Immature natural killer cell (primary cell): Measurements from ENCODE around the gene LYSMD2. TPM values are rescaled to one million over a fixed set of nuclear protein-coding genes. Genes with fewer than 3 reads are reported as not detected.

Experiments used
- DNase-seq, 3 donors: peaks; one replicate each; pipeline ENCODE4 v3.0.0; 2022; ENCODE audit warnings: mixed read lengths in 1 of 3
- H3K27ac Mint-ChIP-seq, 6 donors: one replicate each; pipeline ENCODE4 v1.8.0; 2020; ENCODE audit warnings: mixed read lengths in 6 of 6, mild to moderate bottlenecking in 5 of 6, inconsistent platforms in 4 of 6, moderate library complexity in 3 of 6
- H3K27me3 Mint-ChIP-seq, 3 donors: one replicate each; pipeline ENCODE4 v1.8.0; 2020 to 2021; ENCODE audit warnings: low read depth in 3 of 3, mild to moderate bottlenecking in 3 of 3, mixed read lengths in 3 of 3, moderate library complexity in 3 of 3, inconsistent platforms in 1 of 3
- H3K36me3 Mint-ChIP-seq, 3 donors: one replicate each; pipeline ENCODE4 v1.8.0; 2020; ENCODE audit warnings: mixed read lengths in 3 of 3, inconsistent platforms in 2 of 3, mild to moderate bottlenecking in 2 of 3
- H3K4me1 Mint-ChIP-seq, 2 donors: one replicate each; pipeline ENCODE4 v1.8.0; 2020; ENCODE audit warnings: inconsistent platforms in 2 of 2, mild to moderate bottlenecking in 2 of 2, mixed read lengths in 2 of 2, moderate library complexity in 1 of 2
- H3K4me3 Mint-ChIP-seq, 5 donors: one replicate each; pipeline ENCODE4 v1.8.0; 2020; ENCODE audit warnings: mild to moderate bottlenecking in 5 of 5, mixed read lengths in 5 of 5, inconsistent platforms in 3 of 5, moderate library complexity in 3 of 5
- H3K9me3 Mint-ChIP-seq, 6 donors: one replicate each; pipeline ENCODE4 v1.8.0; 2020; ENCODE audit warnings: mild to moderate bottlenecking in 6 of 6, mixed read lengths in 6 of 6, inconsistent platforms in 4 of 6, moderate library complexity in 3 of 6
- polyA plus RNA-seq, 3 donors: library from polyadenylated mRNA; unstranded; fragments of 300-500 nt; fragmentation: Illumina TruSeq; gene quantifications; one replicate each; pipeline ENCODE4 v1.2.3, GENCODE V29; 2021

The LYSMD2 gene
- polyA plus RNA-seq, 3 donors from 2014 or later = 24.9 to 36.2 (median 33.6) TPM

DNA sequence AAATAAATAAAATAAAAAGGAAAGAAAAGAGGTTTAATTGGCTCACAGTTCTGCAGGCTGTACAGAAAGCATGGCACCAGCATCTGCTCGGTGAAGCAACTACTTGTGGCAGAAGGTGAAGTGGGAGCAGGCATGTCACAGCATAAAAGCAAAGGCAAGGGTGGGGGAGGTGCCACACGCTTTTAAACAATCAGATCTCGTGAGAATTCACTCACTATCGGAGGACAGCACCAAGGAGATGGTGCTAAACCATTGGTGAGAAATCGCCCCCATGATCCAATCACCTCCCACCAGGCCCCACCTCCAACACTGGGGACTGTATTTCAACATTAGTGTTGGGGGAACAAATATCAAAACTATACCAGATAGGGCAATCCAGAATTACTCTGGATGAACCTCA, 40.9 kb downstream of the LYSMD2 start:
- H3K27ac Mint-ChIP-seq = no peak overlapping the region
- DNase-seq = no peak
- no peak overlapping the region for H3K4me3 Mint-ChIP-seq
- H3K36me3 Mint-ChIP-seq = no peaks in the 10 kb centered on the region
- no peaks in the 10 kb centered on the region for H3K9me3 Mint-ChIP-seq
- no peaks in the 10 kb centered on the region for H3K4me1 Mint-ChIP-seq
- H3K27me3 Mint-ChIP-seq = peaks cover 1 to 11% (median 2%) of the 10 kb centered on the region in 3 donors

GRCh38 chr15:51692154-51692553, 45.3 kb downstream of the LYSMD2 start:
- Mint-ChIP-seq H3K9me3 (no peaks in the 10 kb centered on the region), H3K4me3 (no peak overlapping the region), H3K36me3 (no peaks in the 10 kb centered on the region)

GRCh38 chr15:51688863-51689262, 48.6 kb downstream of the LYSMD2 start:
- Mint-ChIP-seq H3K27ac (no peak overlapping the region), H3K4me1 (no peaks in the 10 kb centered on the region), H3K36me3 (no peaks in the 10 kb centered on the region), H3K27me3 (peaks cover 9 to 21% (median 9%) of the 10 kb centered on the region in 3 donors), H3K4me3 (no peak overlapping the region), H3K9me3 (peaks cover 0 to 1% (median 0%) of the 10 kb centered on the region in 6 donors)
- DNase-seq = no peak

More at GRCh38 chr15:51692154-51692553, 45.3 kb downstream of the LYSMD2 start:
- H3K27me3 Mint-ChIP-seq = peaks cover 3 to 17% (median 6%) of the 10 kb centered on the region in 3 donors
- DNase-seq = no peak
- no peak overlapping the region for H3K27ac Mint-ChIP-seq
- no peaks in the 10 kb centered on the region for H3K4me1 Mint-ChIP-seq

- Mint-ChIP-seq H3K27me3 (peaks cover 10 to 21% (median 11%) of the 10 kb centered on the region in 3 donors), H3K27ac (no peak overlapping the region), H3K4me3 (no peak overlapping the region), H3K9me3 (peaks cover 0 to 1% (median 0%) of the 10 kb centered on the region in 6 donors), H3K36me3 (no peaks in the 10 kb centered on the region), H3K4me1 (no peaks in the 10 kb centered on the region)
- no peak for DNase-seq
These were observed 49.9 kb downstream of the LYSMD2 start for GRCh38 chr15:51687565-51687964.

DNA sequence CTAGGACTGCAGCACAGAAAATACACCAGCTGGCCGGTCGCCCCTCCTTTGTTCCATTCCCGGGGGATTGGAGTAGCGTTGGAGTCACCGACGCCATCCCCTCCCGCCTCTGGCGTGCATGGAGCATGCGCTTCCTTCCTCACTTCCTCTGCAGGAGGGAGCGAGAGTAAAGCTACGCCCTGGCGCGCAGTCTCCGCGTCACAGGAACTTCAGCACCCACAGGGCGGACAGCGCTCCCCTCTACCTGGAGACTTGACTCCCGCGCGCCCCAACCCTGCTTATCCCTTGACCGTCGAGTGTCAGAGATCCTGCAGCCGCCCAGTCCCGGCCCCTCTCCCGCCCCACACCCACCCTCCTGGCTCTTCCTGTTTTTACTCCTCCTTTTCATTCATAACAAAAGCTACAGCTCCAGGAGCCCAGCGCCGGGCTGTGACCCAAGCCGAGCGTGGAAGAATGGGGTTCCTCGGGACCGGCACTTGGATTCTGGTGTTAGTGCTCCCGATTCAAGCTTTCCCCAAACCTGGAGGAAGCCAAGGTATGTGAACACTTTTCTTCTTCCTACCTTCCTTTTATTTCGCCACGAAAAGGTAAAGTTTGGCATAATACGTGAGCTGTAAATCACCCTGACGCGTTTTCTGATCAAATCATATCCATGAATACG, 56.0 kb downstream of the LYSMD2 start, which contains the start of gene SCG3:
TSS of gene SCG3 (plus strand) at position 201 of the 661 bp plus-strand sequence. CDS start at position 454, 253 bp downstream.
- peak within 1 kb of the TSS in 1 of 5 donors; percentile 12 for H3K4me3 Mint-ChIP-seq

DNA sequence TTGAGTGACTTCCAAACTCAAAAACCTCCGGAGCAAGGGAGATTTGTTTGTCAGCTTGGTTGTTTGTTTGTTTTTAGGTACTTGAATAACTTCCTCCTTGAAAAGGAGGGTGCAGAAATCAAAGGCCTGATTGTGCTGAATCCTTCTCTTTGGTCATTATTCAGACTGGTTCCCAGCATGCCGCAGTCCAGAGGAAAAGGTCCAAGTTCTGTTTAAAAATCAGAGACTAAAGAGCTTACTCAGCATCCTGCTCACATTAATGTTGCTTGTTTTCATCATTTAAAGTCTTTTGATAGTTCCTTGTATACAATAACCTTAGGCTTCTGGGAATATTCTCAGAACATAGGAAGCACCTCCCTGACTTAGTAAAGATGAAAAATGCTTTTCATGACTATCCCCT, 57.1 kb downstream of the LYSMD2 start:
- Mint-ChIP-seq H3K27ac (no peak overlapping the region), H3K27me3 (peaks cover 12 to 16% (median 14%) of the 10 kb centered on the region in 3 donors), H3K9me3 (peaks cover 0 to 4% (median 0%) of the 10 kb centered on the region in 6 donors), H3K36me3 (no peaks in the 10 kb centered on the region), H3K4me1 (peaks cover 0 to 2% of the 10 kb centered on the region in 2 donors), H3K4me3 (no peak overlapping the region)
- DNase-seq = no peak

More for the DNA sequence above, 56.0 kb downstream of the LYSMD2 start, which contains the start of gene SCG3:
- peaks cover 12 to 19% (median 14%) of the 10 kb centered on the region in 3 donors for H3K27me3 Mint-ChIP-seq
- H3K36me3 Mint-ChIP-seq = no peaks in the 10 kb centered on the region
- peaks cover 0 to 2% of the 10 kb centered on the region in 2 donors for H3K4me1 Mint-ChIP-seq
- peak; percentile 23 to 26 (median 24) for DNase-seq
- peaks cover 0 to 4% (median 0%) of the 10 kb centered on the region in 6 donors for H3K9me3 Mint-ChIP-seq
- H3K27ac Mint-ChIP-seq = no peak within 1 kb of the TSS

- Mint-ChIP-seq H3K4me3 (no peak overlapping the region), H3K4me1 (peaks cover 0 to 2% of the 10 kb centered on the region in 2 donors), H3K9me3 (peaks cover 0 to 2% (median 0%) of the 10 kb centered on the region in 6 donors), H3K36me3 (no peaks in the 10 kb centered on the region), H3K27ac (no peak overlapping the region), H3K27me3 (peaks cover 10 to 12% (median 11%) of the 10 kb centered on the region in 3 donors)
- DNase-seq = no peak
These were observed 59.4 kb downstream of the LYSMD2 start for GRCh38 chr15:51678096-51678495.

GRCh38 chr15:51677452-51677851, 60.0 kb downstream of the LYSMD2 start:
- Mint-ChIP-seq H3K27ac (no peak overlapping the region), H3K9me3 (peaks cover 0 to 2% (median 0%) of the 10 kb centered on the region in 6 donors), H3K4me3 (no peak overlapping the region), H3K36me3 (no peaks in the 10 kb centered on the region), H3K4me1 (peaks cover 0 to 2% of the 10 kb centered on the region in 2 donors), H3K27me3 (peaks cover 9 to 12% (median 11%) of the 10 kb centered on the region in 3 donors)
- DNase-seq = no peak

GRCh38 chr15:51677021-51677420, 60.4 kb downstream of the LYSMD2 start:
- H3K9me3 Mint-ChIP-seq = peaks cover 0 to 2% (median 0%) of the 10 kb centered on the region in 6 donors
- peaks cover 0 to 2% of the 10 kb centered on the region in 2 donors for H3K4me1 Mint-ChIP-seq
- no peaks in the 10 kb centered on the region for H3K36me3 Mint-ChIP-seq
- no peak overlapping the region for H3K27ac Mint-ChIP-seq
- H3K4me3 Mint-ChIP-seq = no peak overlapping the region
- peaks cover 8 to 12% (median 10%) of the 10 kb centered on the region in 3 donors for H3K27me3 Mint-ChIP-seq
- DNase-seq = no peak

GRCh38 chr15:51675234-51675633, 62.2 kb downstream of the LYSMD2 start:
- Mint-ChIP-seq H3K9me3 (peaks cover 0 to 2% (median 0%) of the 10 kb centered on the region in 6 donors), H3K27ac (no peak overlapping the region), H3K4me3 (no peak overlapping the region), H3K36me3 (no peaks in the 10 kb centered on the region), H3K4me1 (no peaks in the 10 kb centered on the region), H3K27me3 (peaks cover 2 to 9% (median 3%) of the 10 kb centered on the region in 3 donors)
- DNase-seq = no peak

Other genes starting within 250 kb of the LYSMD2 start
- under 1 TPM in 2 of 3 donors, not detected in 1; 0.06 to 0.47 TPM for gene DMXL2, start 114.9 kb downstream of the LYSMD2 start, polyA plus RNA-seq
- gene SCG3, start 56.2 kb downstream of the LYSMD2 start, polyA plus RNA-seq = not detected
- gene TMOD2, start 13.9 kb upstream of the LYSMD2 start, polyA plus RNA-seq = under 1 TPM; 0.18 to 0.27 (median 0.23) TPM
- gene TMOD3, start 92.0 kb upstream of the LYSMD2 start, polyA plus RNA-seq = 10 to 100 TPM; 28.9 to 50.9 (median 38.7) TPM
- gene LEO1, start 234.1 kb upstream of the LYSMD2 start, polyA plus RNA-seq = 10 to 100 TPM; 10.4 to 30.0 (median 16.2) TPM